CD8-positive, alpha-beta memory T cell (primary cell): ENCODE results near the gene ANXA9. TPM values are rescaled to one million over a fixed set of nuclear protein-coding genes. Genes with fewer than 3 reads are reported as not detected.

Source experiments
- CTCF ChIA-PET: fragments of 350-600 bp; sonication (Branson Sonifier 250); formaldehyde crosslinking; loops from one replicate; lab custom pipeline; 2021; ENCODE audit warnings: antibody characterized with exemption; lab: Charles Lee
- POLR2A ChIA-PET: fragments of 350-600 bp; sonication (Branson Sonifier 250); formaldehyde crosslinking; loops from one replicate; lab custom pipeline; 2021; ENCODE audit warnings: antibody characterized with exemption; lab: Charles Lee
- DNase-seq, 5 donors: peaks; one replicate each; pipeline versions ENCODE4 v3.0.0 to v3.0.0-alpha.2; 2020 to 2022; ENCODE audit warnings: mixed read lengths in 1 of 5
- H3K27ac ChIP-seq: one replicate; pipeline ENCODE4 v1.7.0; 2013; ENCODE audit warnings: low read depth, mild to moderate bottlenecking, low read length, moderate library complexity
- H3K27me3 ChIP-seq: 2 replicates; pipeline ENCODE4 v1.7.0; 2013; ENCODE audit warnings: low read length, mild to moderate bottlenecking; ENCODE audit not compliant: insufficient read depth, poor library complexity, severe bottlenecking
- H3K36me3 ChIP-seq: 2 replicates; pipeline ENCODE4 v1.7.0; 2013; ENCODE audit warnings: mild to moderate bottlenecking, low read length, moderate library complexity; ENCODE audit not compliant: insufficient read depth
- H3K4me1 ChIP-seq: 2 replicates; pipeline ENCODE4 v1.7.0; 2013; ENCODE audit warnings: mild to moderate bottlenecking, low read length, moderate library complexity; ENCODE audit not compliant: insufficient read depth
- H3K4me3 ChIP-seq: 2 replicates; pipeline ENCODE4 v1.7.0; 2013; ENCODE audit warnings: mild to moderate bottlenecking, low read length
- H3K9me3 ChIP-seq: 2 replicates; pipeline ENCODE4 v1.7.0; 2013; ENCODE audit warnings: mild to moderate bottlenecking, low read length
- H3K27ac Mint-ChIP-seq, 8 donors: one replicate each; pipeline ENCODE4 v1.8.0; 2020 to 2021; ENCODE audit warnings: mixed read lengths in 8 of 8, mild to moderate bottlenecking in 6 of 8, inconsistent platforms in 3 of 8, moderate library complexity in 3 of 8
- H3K27me3 Mint-ChIP-seq, 2 donors: one replicate each; pipeline ENCODE4 v1.8.0; 2020 to 2021; ENCODE audit warnings: mixed read lengths in 2 of 2, mild to moderate bottlenecking in 1 of 2, moderate library complexity in 1 of 2
- H3K36me3 Mint-ChIP-seq, 3 donors: one replicate each; pipeline ENCODE4 v1.8.0; 2020 to 2021; ENCODE audit warnings: mixed read lengths in 3 of 3, inconsistent platforms in 1 of 3, mild to moderate bottlenecking in 1 of 3
- H3K4me1 Mint-ChIP-seq, 3 donors: one replicate each; pipeline ENCODE4 v1.8.0; 2020 to 2021; ENCODE audit warnings: mixed read lengths in 3 of 3, inconsistent platforms in 1 of 3, mild to moderate bottlenecking in 1 of 3
- H3K4me3 Mint-ChIP-seq, 7 donors: one replicate each; pipeline ENCODE4 v1.8.0; 2020 to 2021; ENCODE audit warnings: mixed read lengths in 7 of 7, mild to moderate bottlenecking in 6 of 7, moderate library complexity in 4 of 7, inconsistent platforms in 2 of 7
- H3K9me3 Mint-ChIP-seq, 5 donors: one replicate each; pipeline ENCODE4 v1.8.0; 2020 to 2022; ENCODE audit warnings: mixed read lengths in 5 of 5, mild to moderate bottlenecking in 3 of 5, moderate library complexity in 2 of 5, inconsistent platforms in 1 of 5
- polyA plus RNA-seq: library from polyadenylated mRNA; unstranded; fragments of 300-500 nt; fragmentation: Illumina TruSeq; gene quantifications from one replicate; pipeline ENCODE4 v1.2.3, GENCODE V29; 2021
- total RNA-seq, 2 experiments: library from RNA; stranded (reverse); gene quantifications; one replicate each; pipeline ENCODE4 v1.2.3, GENCODE V29; 2021

ANXA9 gene
- total and polyA plus RNA-seq, 3 experiments from 2014 or later, result not detected

GRCh38 chr1:150999926-151000325 is 17.8 kb downstream of the ANXA9 start:
- H3K27ac Mint-ChIP-seq, result no peak overlapping the region
- no peaks in the 10 kb centered on the region for H3K9me3 Mint-ChIP-seq
- H3K4me3 Mint-ChIP-seq, result no peak overlapping the region
- H3K4me1 Mint-ChIP-seq, result peaks cover 14 to 36% (median 31%) of the 10 kb centered on the region in 3 donors
- POLR2A ChIA-PET, result no interaction called here
- H3K9me3 ChIP-seq, result no peaks in the 10 kb centered on the region
- H3K27me3 ChIP-seq, result no peaks in the 10 kb centered on the region
- CTCF ChIA-PET, result interaction anchor here (1.0 kb wide), 1 partner anchor 11 kb away, joined by 4 read pairs; no protein-coding TSS in a partner anchor
- H3K4me1 ChIP-seq, result peaks cover 58% of the 10 kb centered on the region
- no peak for DNase-seq
- H3K4me3 ChIP-seq, result no peak overlapping the region
- peaks cover 0 to 5% (median 3%) of the 10 kb centered on the region in 3 donors for H3K36me3 Mint-ChIP-seq
- H3K36me3 ChIP-seq, result peaks cover 26% of the 10 kb centered on the region
- H3K27ac ChIP-seq, result no peak overlapping the region
- peaks cover 2 to 8% of the 10 kb centered on the region in 2 donors for H3K27me3 Mint-ChIP-seq

DNA sequence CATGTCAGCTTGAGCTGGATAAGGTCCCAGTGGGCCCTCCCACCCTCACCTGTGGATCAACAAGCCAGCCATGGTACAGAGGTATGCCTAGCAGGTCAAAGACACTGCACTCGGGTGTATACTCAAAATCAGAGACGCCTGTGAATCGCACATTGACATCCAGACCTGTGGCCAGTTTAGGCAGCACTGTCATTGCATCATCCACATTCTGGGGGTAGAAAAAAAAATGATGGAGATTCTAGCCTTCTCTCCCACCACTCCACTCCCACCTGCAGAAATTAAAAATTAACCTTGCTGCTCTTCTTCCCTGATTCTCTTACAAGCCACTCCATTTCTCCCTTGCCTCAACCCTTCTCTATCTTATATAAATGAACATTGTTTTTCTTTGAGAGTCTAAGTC is 18.3 kb downstream of the ANXA9 start:
- no peaks in the 10 kb centered on the region for H3K27me3 ChIP-seq
- H3K27ac ChIP-seq, result no peak overlapping the region
- POLR2A ChIA-PET, result no interaction called here
- Mint-ChIP-seq H3K27ac (no peak overlapping the region), H3K4me1 (peaks cover 15 to 39% (median 33%) of the 10 kb centered on the region in 3 donors), H3K9me3 (no peaks in the 10 kb centered on the region), H3K4me3 (no peak overlapping the region), H3K36me3 (peaks cover 0 to 5% (median 3%) of the 10 kb centered on the region in 3 donors), H3K27me3 (peaks cover 2 to 8% of the 10 kb centered on the region in 2 donors)
- H3K4me3 ChIP-seq, result no peak overlapping the region
- H3K4me1 ChIP-seq, result peaks cover 60% of the 10 kb centered on the region
- no peak for DNase-seq
- CTCF ChIA-PET, result interaction anchor here (1.0 kb wide), 1 partner anchor 12 kb away, joined by 4 read pairs; no protein-coding TSS in a partner anchor
- no peaks in the 10 kb centered on the region for H3K9me3 ChIP-seq
- peaks cover 26% of the 10 kb centered on the region for H3K36me3 ChIP-seq

GRCh38 chr1:151001602-151002001 is 19.5 kb downstream of the ANXA9 start:
- CTCF ChIA-PET, result no interaction called here
- H3K27ac ChIP-seq, result no peak overlapping the region
- H3K36me3 ChIP-seq, result peaks cover 26% of the 10 kb centered on the region
- no peaks in the 10 kb centered on the region for H3K9me3 ChIP-seq
- H3K36me3 Mint-ChIP-seq, result peaks cover 0 to 5% (median 3%) of the 10 kb centered on the region in 3 donors
- POLR2A ChIA-PET, result no interaction called here
- H3K4me3 ChIP-seq, result no peak overlapping the region
- peaks cover 2 to 8% of the 10 kb centered on the region in 2 donors for H3K27me3 Mint-ChIP-seq
- peaks cover 63% of the 10 kb centered on the region for H3K4me1 ChIP-seq
- peaks cover 22 to 45% (median 37%) of the 10 kb centered on the region in 3 donors for H3K4me1 Mint-ChIP-seq
- no peak overlapping the region for H3K4me3 Mint-ChIP-seq
- no peaks in the 10 kb centered on the region for H3K9me3 Mint-ChIP-seq
- H3K27ac Mint-ChIP-seq, result peak overlapping the region in 5 of 8 donors; percentile 14 to 47 (median 23)
- H3K27me3 ChIP-seq, result no peaks in the 10 kb centered on the region
- no peak for DNase-seq

GRCh38 chr1:151002051-151002450 is 20.0 kb downstream of the ANXA9 start:
- Histone ChIP-seq H3K27ac (no peak overlapping the region), H3K27me3 (no peaks in the 10 kb centered on the region), H3K36me3 (peaks cover 26% of the 10 kb centered on the region), H3K4me1 (peaks cover 67% of the 10 kb centered on the region), H3K9me3 (no peaks in the 10 kb centered on the region), H3K4me3 (peak overlapping the region; percentile 17)
- peaks cover 2 to 8% of the 10 kb centered on the region in 2 donors for H3K27me3 Mint-ChIP-seq
- H3K4me1 Mint-ChIP-seq, result peaks cover 26 to 50% (median 42%) of the 10 kb centered on the region in 3 donors
- no peak for DNase-seq
- H3K9me3 Mint-ChIP-seq, result no peaks in the 10 kb centered on the region
- H3K36me3 Mint-ChIP-seq, result peaks cover 0 to 5% (median under 1%) of the 10 kb centered on the region in 3 donors
- peak overlapping the region in 3 of 8 donors; percentile 17 to 47 (median 30) for H3K27ac Mint-ChIP-seq
- CTCF ChIA-PET, result no interaction called here
- H3K4me3 Mint-ChIP-seq, result no peak overlapping the region
- POLR2A ChIA-PET, result interaction anchor here (1.0 kb wide), 1 partner anchor 26 kb away, joined by 3 read pairs; no protein-coding TSS in a partner anchor

DNA sequence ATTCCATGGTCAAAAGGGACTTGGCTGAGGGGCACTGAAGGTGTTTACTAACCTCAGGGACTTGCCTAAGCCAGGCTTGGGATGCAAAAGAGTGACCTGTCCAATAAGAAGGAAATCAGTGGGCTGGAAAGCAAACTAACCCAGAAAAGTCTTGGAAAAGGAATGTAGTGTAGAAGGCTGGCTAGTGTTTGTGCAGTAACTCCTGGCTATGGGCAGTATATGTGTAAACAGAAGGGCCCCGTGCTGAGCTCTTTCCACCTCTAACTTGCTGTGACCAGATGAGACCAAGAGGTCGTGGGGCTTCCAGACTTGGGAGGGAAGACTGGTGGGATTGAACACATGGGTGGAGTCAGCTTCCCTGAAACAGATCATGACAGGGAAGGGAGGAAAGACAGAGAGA is 20.5 kb downstream of the ANXA9 start:
- no peaks in the 10 kb centered on the region for H3K27me3 ChIP-seq
- peaks cover 73% of the 10 kb centered on the region for H3K4me1 ChIP-seq
- Mint-ChIP-seq H3K27me3 (peaks cover 2 to 8% of the 10 kb centered on the region in 2 donors), H3K9me3 (no peaks in the 10 kb centered on the region), H3K36me3 (peaks cover 0 to 3% (median 0%) of the 10 kb centered on the region in 3 donors), H3K4me3 (peak overlapping the region in 6 of 7 donors; percentile 22 to 71 (median 53)), H3K4me1 (peaks cover 32 to 56% (median 48%) of the 10 kb centered on the region in 3 donors), H3K27ac (peak overlapping the region in 7 of 8 donors; percentile 20 to 89 (median 70))
- H3K4me3 ChIP-seq, result peak overlapping the region; percentile 17
- H3K36me3 ChIP-seq, result peaks cover 26% of the 10 kb centered on the region
- no peak for DNase-seq
- no peak overlapping the region for H3K27ac ChIP-seq
- H3K9me3 ChIP-seq, result no peaks in the 10 kb centered on the region
- POLR2A ChIA-PET, result interaction anchor here (1.0 kb wide), 1 partner anchor 27 kb away, joined by 3 read pairs; no protein-coding TSS in a partner anchor
- CTCF ChIA-PET, result interaction anchor here (1.3 kb wide), 1 partner anchor 24 kb away, joined by 5 read pairs; no protein-coding TSS in a partner anchor

DNA sequence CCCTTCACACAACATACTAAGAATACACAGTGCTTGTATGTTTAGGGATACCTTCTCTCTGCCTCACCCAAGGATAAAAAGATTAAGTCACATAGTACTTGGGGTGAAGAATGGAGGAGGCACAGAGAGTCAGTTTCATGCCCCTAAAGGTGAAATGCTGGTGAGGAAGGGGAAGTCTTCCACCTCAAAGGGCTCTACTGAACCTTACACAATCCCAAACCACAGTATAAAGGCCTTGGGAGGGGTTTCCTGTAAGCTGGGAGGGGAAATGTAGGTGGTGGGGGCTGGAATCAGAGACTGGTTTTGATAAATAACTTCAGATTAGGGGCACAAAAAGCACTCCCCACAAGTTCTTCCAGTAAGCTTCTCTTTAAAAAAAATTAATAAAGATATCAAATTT is 21.1 kb downstream of the ANXA9 start:
- Histone ChIP-seq H3K27me3 (no peaks in the 10 kb centered on the region), H3K4me1 (peaks cover 77% of the 10 kb centered on the region), H3K4me3 (peak overlapping the region; percentile 17), H3K9me3 (no peaks in the 10 kb centered on the region), H3K27ac (no peak overlapping the region), H3K36me3 (peaks cover 26% of the 10 kb centered on the region)
- DNase-seq, result peak in 1 of 5 donors; percentile 44
- Mint-ChIP-seq H3K36me3 (peaks cover 0 to 3% (median 0%) of the 10 kb centered on the region in 3 donors), H3K4me1 (peaks cover 37 to 61% (median 53%) of the 10 kb centered on the region in 3 donors), H3K27me3 (peaks cover 2 to 8% of the 10 kb centered on the region in 2 donors), H3K27ac (peak overlapping the region; percentile 20 to 81 (median 60)), H3K9me3 (no peaks in the 10 kb centered on the region), H3K4me3 (peak overlapping the region in 6 of 7 donors; percentile 8 to 71 (median 47))
- POLR2A ChIA-PET, result interaction anchor here (1.0 kb wide), 1 partner anchor 27 kb away, joined by 3 read pairs; no protein-coding TSS in a partner anchor
- CTCF ChIA-PET, result interaction anchor here (1.3 kb wide), 1 partner anchor 24 kb away, joined by 5 read pairs; no protein-coding TSS in a partner anchor

DNA sequence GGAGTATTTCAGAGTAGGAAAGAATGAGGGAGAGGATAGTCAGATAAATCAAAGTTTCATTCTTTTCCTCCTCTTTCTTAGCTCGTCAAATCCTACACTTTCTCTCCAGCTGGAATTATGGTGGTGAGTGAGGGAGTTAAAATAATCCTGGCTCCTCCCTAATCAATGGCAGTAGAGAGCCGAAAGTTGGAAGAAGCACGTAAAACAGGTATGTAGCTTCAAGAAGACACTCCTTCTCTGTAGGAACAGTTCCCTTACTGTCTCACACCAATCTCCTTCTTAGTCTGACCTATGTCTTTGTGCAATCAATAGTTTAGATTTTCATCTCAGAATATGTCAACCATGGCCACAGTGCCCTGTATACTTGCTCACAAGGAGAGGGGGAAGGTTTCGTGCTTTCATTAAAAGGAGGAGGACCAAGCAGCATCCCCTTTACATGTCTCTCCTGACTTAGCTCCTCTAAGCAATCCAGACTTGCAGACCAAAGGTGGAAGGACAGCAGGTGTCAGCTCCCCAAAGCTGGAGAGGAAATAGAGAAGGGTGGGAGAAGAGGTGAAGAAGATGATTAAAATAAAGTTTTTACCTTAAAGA is 23.7 kb downstream of the ANXA9 start:
- Mint-ChIP-seq H3K27ac (peak overlapping the region; percentile 91 to 100 (median 98)), H3K9me3 (no peaks in the 10 kb centered on the region), H3K36me3 (peaks cover 0 to 9% (median 0%) of the 10 kb centered on the region in 3 donors), H3K27me3 (no peaks in the 10 kb centered on the region), H3K4me3 (peak overlapping the region; percentile 75 to 98 (median 92)), H3K4me1 (peaks cover 56 to 84% (median 79%) of the 10 kb centered on the region in 3 donors)
- peaks cover 78% of the 10 kb centered on the region for H3K4me1 ChIP-seq
- peak in 1 of 5 donors; percentile 21 for DNase-seq
- POLR2A ChIA-PET, result interaction anchor here (0.7 to 0.8 kb wide), 2 partner anchors 78 to 376 kb away, joined by 3 to 6 read pairs; no protein-coding TSS in a partner anchor
- peak overlapping the region; percentile 62 for H3K27ac ChIP-seq
- H3K27me3 ChIP-seq, result no peaks in the 10 kb centered on the region
- CTCF ChIA-PET, result interaction anchor here (0.9 to 3.2 kb wide), 10 partner anchors 10 to 446 kb away, joined by 3 to 26 read pairs (median 4); partner anchors contain the start of gene TNFAIP8L2
- H3K36me3 ChIP-seq, result peaks cover 4% of the 10 kb centered on the region
- H3K9me3 ChIP-seq, result no peaks in the 10 kb centered on the region
- peak overlapping the region; percentile 77 for H3K4me3 ChIP-seq
